Adrenal gland (tissue), 5 donors: ENCODE data around the gene CADM1.

Source experiments
- POLR2A ChIP-seq, 2 donors: fragments of 450-650 bp; IDR thresholded peaks; one replicate each; pipeline ENCODE4 v1.6.1; 2017; ENCODE audit warnings: antibody characterized with exemption in 2 of 2, mild to moderate bottlenecking in 2 of 2, moderate library complexity in 1 of 2
- TF ChIP-seq, protein P1 (sequence below), 6 experiments: fragments of 450-650 bp in 4 of 6; fragments of 200-600 bp in 2 of 6; sonication (generic) in 1 of 6; IDR thresholded peaks; 1 replicate in 5 of 6; 2 replicates in 1 of 6; pipeline versions ENCODE4 v1.5.1 to v1.8.0; 2016 to 2021; ENCODE audit warnings: antibody characterized with exemption in 6 of 6, mild to moderate bottlenecking in 2 of 6, moderate library complexity in 1 of 6
- donor health status: DM: no; HTN: no; CAD: no.

DNA sequence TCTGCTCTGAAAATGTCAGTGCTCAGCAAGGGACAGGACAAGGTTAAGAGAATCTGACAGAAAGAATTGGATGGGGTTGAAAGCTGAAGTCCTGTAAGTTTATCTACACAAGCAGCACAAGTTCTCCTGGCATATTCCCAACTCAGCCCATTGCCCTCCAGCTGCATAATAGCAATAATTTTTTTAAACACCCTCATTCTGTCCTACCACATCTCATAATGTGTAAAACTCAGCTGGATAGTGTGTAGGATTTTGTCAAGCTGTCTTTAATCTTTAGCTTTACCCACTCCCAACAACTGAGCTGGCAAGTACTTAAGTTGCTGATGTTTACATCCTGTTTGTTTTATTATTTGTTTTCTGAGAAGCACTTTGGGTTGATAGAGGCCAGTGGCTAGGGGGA is 158.9 kb downstream of the CADM1 start:
- TF ChIP-seq POLR2A (IDR thresholded peaks at IDR 0.05): no peak
- TF ChIP-seq, protein P1, sequence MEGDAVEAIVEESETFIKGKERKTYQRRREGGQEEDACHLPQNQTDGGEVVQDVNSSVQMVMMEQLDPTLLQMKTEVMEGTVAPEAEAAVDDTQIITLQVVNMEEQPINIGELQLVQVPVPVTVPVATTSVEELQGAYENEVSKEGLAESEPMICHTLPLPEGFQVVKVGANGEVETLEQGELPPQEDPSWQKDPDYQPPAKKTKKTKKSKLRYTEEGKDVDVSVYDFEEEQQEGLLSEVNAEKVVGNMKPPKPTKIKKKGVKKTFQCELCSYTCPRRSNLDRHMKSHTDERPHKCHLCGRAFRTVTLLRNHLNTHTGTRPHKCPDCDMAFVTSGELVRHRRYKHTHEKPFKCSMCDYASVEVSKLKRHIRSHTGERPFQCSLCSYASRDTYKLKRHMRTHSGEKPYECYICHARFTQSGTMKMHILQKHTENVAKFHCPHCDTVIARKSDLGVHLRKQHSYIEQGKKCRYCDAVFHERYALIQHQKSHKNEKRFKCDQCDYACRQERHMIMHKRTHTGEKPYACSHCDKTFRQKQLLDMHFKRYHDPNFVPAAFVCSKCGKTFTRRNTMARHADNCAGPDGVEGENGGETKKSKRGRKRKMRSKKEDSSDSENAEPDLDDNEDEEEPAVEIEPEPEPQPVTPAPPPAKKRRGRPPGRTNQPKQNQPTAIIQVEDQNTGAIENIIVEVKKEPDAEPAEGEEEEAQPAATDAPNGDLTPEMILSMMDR (IDR thresholded peaks at IDR 0.05): no peak
